ENCODE data around the gene GM2A. TPM values are rescaled to one million over a fixed set of nuclear protein-coding genes. Genes with fewer than 3 reads are reported as not detected.

GM2A gene
- total RNA-seq, 1 experiment from 2014 or later, result 36.1 TPM

- Mint-ChIP-seq H3K27ac (ENCODE audit: low read depth, unreplicated experiment) (no peak overlapping the region), H3K4me3 (ENCODE audit: unreplicated experiment) (no peak overlapping the region), H3K9me3 (ENCODE audit: unreplicated experiment) (no peaks in the 10 kb centered on the region), H3K27me3 (ENCODE audit: insufficient read depth, unreplicated experiment) (no peaks in the 10 kb centered on the region), H3K36me3 (ENCODE audit: insufficient read depth, unreplicated experiment) (no peaks in the 10 kb centered on the region), H3K4me1 (ENCODE audit: insufficient read depth, unreplicated experiment) (peaks cover 6% of the 10 kb centered on the region)
- ChIA-PET CTCF (interaction anchor here (1.1 kb wide), 2 partner anchors 32 to 35 kb away, joined by 3 to 5 read pairs; no protein-coding TSS in a partner anchor), POLR2A (no interaction called here)
- no TSS peak for BruUV-seq (replicated peaks)
- DNase-seq (ENCODE audit: unreplicated experiment), result peak; percentile 25
- peak; percentile 8 for TF ChIP-seq CTCF (IDR thresholded peaks at IDR 0.05; ENCODE audit: unreplicated experiment)
- intact Hi-C loops (cut with micrococcal nuclease), result no loop called here
Measured at GRCh38 chr5:151284392-151284967, 31.5 kb downstream of the GM2A start.

GRCh38 chr5:151285683-151286082 lies 32.7 kb downstream of the GM2A start:
- POLR2A ChIA-PET, result no interaction called here
- Mint-ChIP-seq H3K36me3 (ENCODE audit: insufficient read depth, unreplicated experiment) (no peaks in the 10 kb centered on the region), H3K27me3 (ENCODE audit: insufficient read depth, unreplicated experiment) (no peaks in the 10 kb centered on the region), H3K9me3 (ENCODE audit: unreplicated experiment) (no peaks in the 10 kb centered on the region), H3K4me1 (ENCODE audit: insufficient read depth, unreplicated experiment) (peaks cover 6% of the 10 kb centered on the region), H3K27ac (ENCODE audit: low read depth, unreplicated experiment) (no peak overlapping the region), H3K4me3 (ENCODE audit: unreplicated experiment) (no peak overlapping the region)
- CTCF ChIA-PET, result interaction anchor here (0.9 to 1.2 kb wide), 7 partner anchors 12 to 366 kb away, joined by 3 to 5 read pairs (median 3); no protein-coding TSS in a partner anchor
- BruUV-seq (replicated peaks), result no TSS peak
- intact Hi-C loops (cut with micrococcal nuclease), result no loop called here
- TF ChIP-seq CTCF (IDR thresholded peaks at IDR 0.05; ENCODE audit: unreplicated experiment), result no peak
- DNase-seq (ENCODE audit: unreplicated experiment), result no peak

GRCh38 chr5:151286246-151286645 lies 33.3 kb downstream of the GM2A start:
- no TSS peak for BruUV-seq (replicated peaks)
- Mint-ChIP-seq H3K9me3 (ENCODE audit: unreplicated experiment) (no peaks in the 10 kb centered on the region), H3K27me3 (ENCODE audit: insufficient read depth, unreplicated experiment) (no peaks in the 10 kb centered on the region), H3K36me3 (ENCODE audit: insufficient read depth, unreplicated experiment) (no peaks in the 10 kb centered on the region), H3K27ac (ENCODE audit: low read depth, unreplicated experiment) (no peak overlapping the region), H3K4me1 (ENCODE audit: insufficient read depth, unreplicated experiment) (peaks cover 6% of the 10 kb centered on the region), H3K4me3 (ENCODE audit: unreplicated experiment) (no peak overlapping the region)
- CTCF ChIA-PET, result interaction anchor here (0.9 to 1.2 kb wide), 5 partner anchors 11 to 366 kb away, joined by 3 to 4 read pairs (median 3); no protein-coding TSS in a partner anchor
- no peak for DNase-seq (ENCODE audit: unreplicated experiment)
- POLR2A ChIA-PET, result interaction anchor here (2.9 kb wide), 1 partner anchor 33 kb away, joined by 13 read pairs; the partner anchor contains the start of gene GM2A
- TF ChIP-seq CTCF (IDR thresholded peaks at IDR 0.05; ENCODE audit: unreplicated experiment), result no peak
- intact Hi-C loops (cut with micrococcal nuclease), result no loop called here

GRCh38 chr5:151288180-151288579 lies 35.2 kb downstream of the GM2A start:
- no peak overlapping the region for H3K27ac Mint-ChIP-seq (ENCODE audit: low read depth, unreplicated experiment)
- intact Hi-C loops (cut with micrococcal nuclease), result no loop called here
- DNase-seq (ENCODE audit: unreplicated experiment), result peak; percentile 69
- H3K9me3 Mint-ChIP-seq (ENCODE audit: unreplicated experiment), result no peaks in the 10 kb centered on the region
- H3K27me3 Mint-ChIP-seq (ENCODE audit: insufficient read depth, unreplicated experiment), result no peaks in the 10 kb centered on the region
- peak; percentile 5 for TF ChIP-seq CTCF (IDR thresholded peaks at IDR 0.05; ENCODE audit: unreplicated experiment)
- peaks cover 6% of the 10 kb centered on the region for H3K4me1 Mint-ChIP-seq (ENCODE audit: insufficient read depth, unreplicated experiment)
- CTCF ChIA-PET, result interaction anchor here (0.5 to 2.4 kb wide), 7 partner anchors 9 to 605 kb away, joined by 3 to 17 read pairs (median 4); no protein-coding TSS in a partner anchor
- BruUV-seq (replicated peaks), result no TSS peak
- H3K4me3 Mint-ChIP-seq (ENCODE audit: unreplicated experiment), result no peak overlapping the region
- POLR2A ChIA-PET, result interaction anchor here (0.6 to 2.9 kb wide), 4 partner anchors 28 to 408 kb away, joined by 3 to 13 read pairs (median 3); partner anchors contain the start of gene GM2A
- H3K36me3 Mint-ChIP-seq (ENCODE audit: insufficient read depth, unreplicated experiment), result no peaks in the 10 kb centered on the region

Data from MCF 10A (cell line).